CMK (cell line): ENCODE results near the gene KIFBP.

ENCODE experiments used
- DNase-seq: peaks from one replicate; pipeline ENCODE4 v3.0.0-alpha.2; 2010; ENCODE audit warnings: low read depth

Gene KIFBP

GRCh38 chr10:69051710-69052487 lies 63.3 kb downstream of the KIFBP start:
- DNase-seq, result no peak

- DNase-seq, result no peak
Observed at GRCh38 chr10:69052736-69053135, 64.1 kb downstream of the KIFBP start.

GRCh38 chr10:69055241-69055640 lies 66.6 kb downstream of the KIFBP start:
- no peak for DNase-seq

- no peak for DNase-seq
Observed at GRCh38 chr10:69056129-69056528, 67.5 kb downstream of the KIFBP start.

GRCh38 chr10:69056536-69057260 lies 68.1 kb downstream of the KIFBP start:
- DNase-seq, result no peak

GRCh38 chr10:69057261-69057950 lies 68.8 kb downstream of the KIFBP start:
- DNase-seq, result no peak

GRCh38 chr10:69057951-69058297 lies 69.3 kb downstream of the KIFBP start:
- no peak for DNase-seq

- DNase-seq, result no peak
Observed at GRCh38 chr10:69060127-69060798, 71.7 kb downstream of the KIFBP start.

- DNase-seq, result no peak
Observed at GRCh38 chr10:69061305-69062161, 72.9 kb downstream of the KIFBP start.

GRCh38 chr10:69062901-69063300 lies 74.3 kb downstream of the KIFBP start:
- no peak for DNase-seq

GRCh38 chr10:69064762-69065328 lies 76.2 kb downstream of the KIFBP start:
- no peak for DNase-seq

GRCh38 chr10:69065406-69066361 lies 77.1 kb downstream of the KIFBP start:
- no peak for DNase-seq
